OCI-LY7 (cell line): ENCODE results near the gene COG7.

Experiments used
- EZH2phosphoT487 ChIP-seq: fragments of 200-600 bp; sonication (generic); IDR thresholded peaks from 2 replicates; pipeline ENCODE4 v1.6.1; 2018; ENCODE audit warnings: low read depth, borderline replicate concordance, mild to moderate bottlenecking, mixed run types, antibody characterized with exemption, low read length, moderate library complexity, mixed read lengths
- TF ChIP-seq, protein P1 (sequence below): fragments of 200-600 bp; sonication (generic); conservative IDR thresholded peaks from 2 replicates; pipeline ENCODE4 v1.5.1; 2014; ENCODE audit warnings: mild to moderate bottlenecking, antibody characterized with exemption, low read length, moderate library complexity, mixed read lengths

DNA sequence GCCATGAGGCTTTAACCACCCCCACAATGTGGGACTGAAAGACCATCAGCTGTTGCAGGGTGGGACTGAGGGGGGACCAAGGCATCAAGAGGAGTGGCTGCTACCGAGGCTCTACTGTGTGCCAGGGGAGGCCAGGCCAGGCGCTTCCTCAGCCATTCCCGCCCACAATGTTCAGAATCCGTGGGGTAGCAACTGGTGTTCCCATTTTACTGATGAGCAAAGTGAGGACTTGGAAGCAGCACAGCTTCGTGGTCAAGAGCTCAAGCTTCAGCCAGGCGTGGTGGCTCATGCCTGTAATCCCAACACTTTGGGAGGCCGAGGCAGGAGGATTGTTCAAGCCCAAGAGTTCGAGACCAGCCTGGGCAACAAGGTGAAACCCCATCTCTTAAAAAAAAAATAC lies 85.0 kb downstream of the COG7 start:
- TF ChIP-seq, protein P1, sequence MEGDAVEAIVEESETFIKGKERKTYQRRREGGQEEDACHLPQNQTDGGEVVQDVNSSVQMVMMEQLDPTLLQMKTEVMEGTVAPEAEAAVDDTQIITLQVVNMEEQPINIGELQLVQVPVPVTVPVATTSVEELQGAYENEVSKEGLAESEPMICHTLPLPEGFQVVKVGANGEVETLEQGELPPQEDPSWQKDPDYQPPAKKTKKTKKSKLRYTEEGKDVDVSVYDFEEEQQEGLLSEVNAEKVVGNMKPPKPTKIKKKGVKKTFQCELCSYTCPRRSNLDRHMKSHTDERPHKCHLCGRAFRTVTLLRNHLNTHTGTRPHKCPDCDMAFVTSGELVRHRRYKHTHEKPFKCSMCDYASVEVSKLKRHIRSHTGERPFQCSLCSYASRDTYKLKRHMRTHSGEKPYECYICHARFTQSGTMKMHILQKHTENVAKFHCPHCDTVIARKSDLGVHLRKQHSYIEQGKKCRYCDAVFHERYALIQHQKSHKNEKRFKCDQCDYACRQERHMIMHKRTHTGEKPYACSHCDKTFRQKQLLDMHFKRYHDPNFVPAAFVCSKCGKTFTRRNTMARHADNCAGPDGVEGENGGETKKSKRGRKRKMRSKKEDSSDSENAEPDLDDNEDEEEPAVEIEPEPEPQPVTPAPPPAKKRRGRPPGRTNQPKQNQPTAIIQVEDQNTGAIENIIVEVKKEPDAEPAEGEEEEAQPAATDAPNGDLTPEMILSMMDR = no peak
- no peak for TF ChIP-seq EZH2phosphoT487
